Hepatocyte (in vitro differentiated cells): ENCODE data around the gene GGA2. TPM values are rescaled to one million over a fixed set of nuclear protein-coding genes. Genes with fewer than 3 reads are reported as not detected.

Experiments used
- DNase-seq: peaks from one replicate; pipeline ENCODE4 v3.0.0-alpha.2; 2016; ENCODE audit warnings: low spot score
- H2AFZ ChIP-seq: fragments of 200-600 bp; sonication (generic); 2 replicates; pipeline ENCODE4 v1.6.0; 2016; ENCODE audit warnings: antibody characterized with exemption, mild to moderate bottlenecking
- H3K27ac ChIP-seq: fragments of 200-600 bp; sonication (generic); 2 replicates; pipeline ENCODE4 v1.5.1; 2016; ENCODE audit warnings: mild to moderate bottlenecking
- H3K27me3 ChIP-seq: fragments of 200-600 bp; sonication (generic); 2 replicates; pipeline ENCODE4 v1.6.1; 2016
- H3K36me3 ChIP-seq: fragments of 200-600 bp; sonication (generic); replicated peaks from 2 replicates; pipeline ENCODE4 v1.5.1; 2016; ENCODE audit warnings: low read depth; ENCODE audit not compliant: insufficient read depth
- H3K4me1 ChIP-seq: fragments of 200-600 bp; sonication (generic); 2 replicates; pipeline ENCODE4 v1.5.1; 2016; ENCODE audit warnings: mild to moderate bottlenecking, moderate library complexity; ENCODE audit not compliant: insufficient read depth
- H3K4me2 ChIP-seq: fragments of 200-600 bp; sonication (generic); 2 replicates; pipeline ENCODE4 v1.6.0; 2016
- H3K4me3 ChIP-seq: fragments of 200-600 bp; sonication (generic); 2 replicates; pipeline ENCODE4 v1.5.1; 2016; ENCODE audit warnings: mild to moderate bottlenecking
- H3K79me2 ChIP-seq: fragments of 200-600 bp; sonication (generic); 2 replicates; pipeline ENCODE4 v1.6.0; 2017; ENCODE audit warnings: mild to moderate bottlenecking
- H3K9me2 ChIP-seq: fragments of 200-600 bp; sonication (generic); replicated peaks from 2 replicates; pipeline ENCODE4 v1.6.0; 2017; ENCODE audit warnings: mild to moderate bottlenecking; ENCODE audit not compliant: insufficient read depth
- H3K9me3 ChIP-seq: fragments of 200-600 bp; sonication (generic); 2 replicates; pipeline ENCODE4 v1.5.1; 2016; ENCODE audit warnings: low read depth, mild to moderate bottlenecking
- H4K20me1 ChIP-seq: fragments of 200-600 bp; sonication (generic); 2 replicates; pipeline ENCODE4 v1.6.0; 2016; ENCODE audit warnings: mild to moderate bottlenecking; ENCODE audit not compliant: insufficient read depth, poor library complexity, severe bottlenecking
- EZH2 ChIP-seq: fragments of 200-600 bp; sonication (generic); IDR thresholded peaks from 2 replicates; pipeline ENCODE4 v1.6.1; 2016; ENCODE audit warnings: antibody characterized with exemption, mild to moderate bottlenecking, borderline replicate concordance
- EZH2phosphoT487 ChIP-seq: fragments of 200-600 bp; sonication (generic); IDR thresholded peaks from one replicate; pipeline ENCODE4 v1.6.1; 2018; ENCODE audit warnings: antibody characterized with exemption, mild to moderate bottlenecking, low read depth, moderate library complexity; ENCODE audit not compliant: unreplicated experiment, severe bottlenecking
- WGBS: methylation state at CpG from one replicate; pipeline ENCODE4 v1.1.6; 2016; ENCODE audit warnings: low lambda C conversion rate; ENCODE audit errors: missing lambda C conversion rate; 5-methylcytosine and 5-hydroxymethylcytosine counted together
- polyA plus RNA-seq: library from polyadenylated mRNA; unstranded; fragments of >200 nt; fragmentation: Nextera tagmentation; extraction: Ambion mirVana; gene quantifications from 2 replicates; pipeline ENCODE4 v1.2.1, GENCODE V29; 2016
- total RNA-seq: library from RNA; depleted of rRNA; stranded (reverse); fragments of >200 nt; gene quantifications from 2 replicates; pipeline ENCODE4 v1.2.3, GENCODE V29; 2014
- TF ChIP-seq, protein P1 (sequence below): fragments of 200-600 bp; sonication (generic); IDR thresholded peaks from 2 replicates; pipeline ENCODE4 v1.5.1; 2016; ENCODE audit warnings: antibody characterized with exemption, mild to moderate bottlenecking; ENCODE audit not compliant: poor library complexity

The GGA2 gene
- total and polyA plus RNA-seq, 2 experiments from 2014 or later, result 42.4 to 73.1 TPM

DNA sequence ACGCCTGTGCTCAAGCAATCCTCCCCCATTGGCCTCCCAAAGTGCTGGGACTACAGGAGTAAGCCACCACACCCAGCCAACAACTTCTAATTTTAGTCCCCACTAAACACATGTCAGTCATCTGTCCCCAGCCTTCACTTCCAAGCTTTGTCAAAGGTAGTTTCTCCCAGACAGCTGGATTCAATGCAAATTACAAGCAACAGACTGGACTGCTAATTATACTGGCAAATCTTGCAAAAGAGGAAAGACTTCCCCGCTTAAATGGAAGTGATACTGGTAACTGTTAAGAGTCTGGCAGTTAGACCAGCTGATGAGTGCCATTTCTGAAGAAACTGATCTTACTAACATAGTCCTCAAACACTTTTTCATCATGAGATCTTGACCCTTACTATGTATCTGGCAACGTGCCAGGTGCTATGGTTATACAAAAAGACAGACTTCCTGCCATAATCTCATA, 8.2 kb upstream of the GGA2 start:
- Histone ChIP-seq H3K9me2 (no peaks in the 10 kb centered on the region), H3K9me3 (no peaks in the 10 kb centered on the region), H3K36me3 (no peaks in the 10 kb centered on the region), H3K27me3 (no peaks in the 10 kb centered on the region), H3K4me2 (no peak overlapping the region), H3K4me1 (no peaks in the 10 kb centered on the region), H3K79me2 (no peaks in the 10 kb centered on the region), H3K27ac (no peak overlapping the region), H4K20me1 (no peaks in the 10 kb centered on the region), H3K4me3 (no peak overlapping the region), H2AFZ (no peak overlapping the region)
- DNase-seq, result no peak
- 92% methylated on average over 3 of the region's 3 CpGs for WGBS
- TF ChIP-seq EZH2 (no peak), EZH2phosphoT487 (no peak)
- TF ChIP-seq, protein P1, sequence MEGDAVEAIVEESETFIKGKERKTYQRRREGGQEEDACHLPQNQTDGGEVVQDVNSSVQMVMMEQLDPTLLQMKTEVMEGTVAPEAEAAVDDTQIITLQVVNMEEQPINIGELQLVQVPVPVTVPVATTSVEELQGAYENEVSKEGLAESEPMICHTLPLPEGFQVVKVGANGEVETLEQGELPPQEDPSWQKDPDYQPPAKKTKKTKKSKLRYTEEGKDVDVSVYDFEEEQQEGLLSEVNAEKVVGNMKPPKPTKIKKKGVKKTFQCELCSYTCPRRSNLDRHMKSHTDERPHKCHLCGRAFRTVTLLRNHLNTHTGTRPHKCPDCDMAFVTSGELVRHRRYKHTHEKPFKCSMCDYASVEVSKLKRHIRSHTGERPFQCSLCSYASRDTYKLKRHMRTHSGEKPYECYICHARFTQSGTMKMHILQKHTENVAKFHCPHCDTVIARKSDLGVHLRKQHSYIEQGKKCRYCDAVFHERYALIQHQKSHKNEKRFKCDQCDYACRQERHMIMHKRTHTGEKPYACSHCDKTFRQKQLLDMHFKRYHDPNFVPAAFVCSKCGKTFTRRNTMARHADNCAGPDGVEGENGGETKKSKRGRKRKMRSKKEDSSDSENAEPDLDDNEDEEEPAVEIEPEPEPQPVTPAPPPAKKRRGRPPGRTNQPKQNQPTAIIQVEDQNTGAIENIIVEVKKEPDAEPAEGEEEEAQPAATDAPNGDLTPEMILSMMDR, result no peak

DNA sequence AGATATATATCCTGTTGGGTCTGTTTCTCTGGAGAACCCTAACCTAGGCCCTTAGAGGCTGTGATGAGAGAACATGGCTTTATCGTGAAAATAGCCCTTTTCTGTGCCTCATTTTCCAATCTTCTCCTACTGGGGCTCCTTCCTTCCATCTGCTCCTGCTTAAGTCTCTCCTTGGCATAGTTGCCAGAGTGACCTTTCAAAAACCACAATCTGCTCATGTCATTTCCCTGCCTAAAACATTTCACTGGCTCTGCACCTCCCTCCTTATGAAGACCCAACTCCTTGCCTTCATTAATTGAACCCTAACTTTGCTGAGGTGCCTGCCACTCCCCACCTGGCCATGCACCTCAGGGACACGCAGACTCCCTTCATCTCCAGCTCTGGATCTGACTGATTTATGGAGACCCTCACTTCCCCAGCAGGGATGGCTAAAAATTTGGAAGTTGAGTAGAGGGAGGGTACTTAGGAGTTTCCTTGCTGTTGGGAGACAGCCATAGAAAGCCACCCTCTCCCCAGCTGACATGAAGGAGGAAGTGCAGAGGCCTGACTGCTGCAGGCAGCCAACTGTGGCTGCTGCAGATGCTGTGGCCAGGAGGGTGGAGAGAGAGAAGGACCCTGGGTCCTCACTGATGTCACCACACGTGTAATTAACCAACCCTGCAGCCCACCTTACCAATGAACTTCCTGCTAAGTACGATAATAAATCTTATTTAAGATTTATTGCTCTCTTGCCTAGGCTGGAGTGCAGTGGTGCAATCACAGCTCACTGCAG, 6.3 kb upstream of the GGA2 start:
- Histone ChIP-seq H3K79me2 (no peaks in the 10 kb centered on the region), H2AFZ (no peak overlapping the region), H3K36me3 (no peaks in the 10 kb centered on the region), H3K27me3 (no peaks in the 10 kb centered on the region), H4K20me1 (no peaks in the 10 kb centered on the region), H3K9me3 (no peaks in the 10 kb centered on the region), H3K4me3 (no peak overlapping the region), H3K4me1 (no peaks in the 10 kb centered on the region), H3K27ac (no peak overlapping the region), H3K9me2 (no peaks in the 10 kb centered on the region), H3K4me2 (no peak overlapping the region)
- TF ChIP-seq EZH2phosphoT487, result no peak
- 91% methylated on average over 4 of the region's 4 CpGs for WGBS
- no peak for DNase-seq

DNA sequence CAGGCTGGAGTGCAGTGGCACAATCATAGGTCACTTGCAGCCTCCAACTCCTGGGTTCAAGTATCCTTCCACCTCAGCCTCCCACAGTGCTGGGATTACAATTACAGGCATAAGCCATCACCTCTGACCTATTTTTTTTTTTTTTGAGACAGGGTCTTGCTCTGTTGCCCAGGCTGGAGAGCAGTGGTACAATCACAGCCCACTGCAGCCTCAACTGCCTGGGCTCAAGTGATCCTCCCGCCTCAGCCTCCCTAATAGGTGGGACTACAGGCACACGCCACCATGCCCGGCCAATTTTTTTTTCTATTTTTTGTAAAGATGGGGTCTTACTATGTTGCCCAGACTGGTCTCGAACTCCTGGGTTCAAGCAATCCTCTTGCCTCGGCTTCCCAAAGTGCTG, 5.6 kb upstream of the GGA2 start:
- H3K27me3 ChIP-seq, result no peaks in the 10 kb centered on the region
- no peak overlapping the region for H2AFZ ChIP-seq
- H3K9me2 ChIP-seq, result no peaks in the 10 kb centered on the region
- no peaks in the 10 kb centered on the region for H3K9me3 ChIP-seq
- TF ChIP-seq EZH2 (no peak), EZH2phosphoT487 (no peak)
- TF ChIP-seq, protein P1, result no peak
- no peaks in the 10 kb centered on the region for H3K79me2 ChIP-seq
- no peak overlapping the region for H3K27ac ChIP-seq
- H3K36me3 ChIP-seq, result no peaks in the 10 kb centered on the region
- no peaks in the 10 kb centered on the region for H3K4me1 ChIP-seq
- no peaks in the 10 kb centered on the region for H4K20me1 ChIP-seq
- no peak for DNase-seq
- no peak overlapping the region for H3K4me3 ChIP-seq
- WGBS, result 100% methylated on average over 5 of the region's 5 CpGs
- no peak overlapping the region for H3K4me2 ChIP-seq

DNA sequence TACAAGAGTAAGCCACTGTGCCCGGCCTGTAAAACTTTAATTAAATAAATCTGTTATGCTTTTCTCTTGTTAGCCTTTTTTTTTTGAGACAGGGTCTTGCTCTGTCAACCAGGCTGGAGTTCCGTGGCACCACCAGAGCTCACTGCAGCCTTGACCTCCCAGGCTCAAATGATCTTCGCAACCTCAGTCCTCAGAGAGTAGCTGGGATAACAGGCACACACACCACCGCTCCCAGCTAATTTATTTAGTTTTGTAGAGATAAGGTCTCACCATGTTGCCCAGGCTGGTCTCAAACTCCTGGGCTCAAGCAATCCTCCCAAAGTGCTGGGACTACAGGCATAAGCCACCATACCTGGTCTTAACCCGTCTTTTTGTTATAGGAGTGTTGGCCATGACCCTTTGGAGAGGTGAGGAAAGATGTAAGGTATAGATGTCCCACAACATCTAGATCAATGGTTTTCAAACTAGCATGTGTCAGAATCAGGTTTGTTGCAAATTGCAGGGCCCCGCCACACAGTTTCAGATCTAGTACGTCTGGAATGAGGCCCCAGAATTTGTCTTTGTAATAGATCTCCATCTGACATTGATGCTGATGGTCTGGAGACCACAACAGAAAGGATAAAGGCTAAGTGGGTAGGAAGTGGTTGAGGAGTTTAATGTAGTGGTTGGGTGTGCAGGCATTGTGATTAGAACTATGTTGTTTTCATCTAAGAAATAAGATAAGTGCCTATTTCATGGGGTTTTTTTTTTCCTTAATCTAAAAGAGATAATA, 4.3 kb upstream of the GGA2 start:
- Histone ChIP-seq H3K27ac (no peak overlapping the region), H3K4me3 (no peak overlapping the region), H3K4me2 (no peak overlapping the region), H3K9me3 (no peaks in the 10 kb centered on the region), H4K20me1 (peaks cover under 1% of the 10 kb centered on the region), H3K9me2 (no peaks in the 10 kb centered on the region), H3K36me3 (no peaks in the 10 kb centered on the region), H2AFZ (no peak overlapping the region), H3K27me3 (no peaks in the 10 kb centered on the region), H3K4me1 (no peaks in the 10 kb centered on the region), H3K79me2 (peaks cover 5% of the 10 kb centered on the region)
- no peak for DNase-seq
- TF ChIP-seq EZH2phosphoT487, result no peak
- no peak for TF ChIP-seq EZH2
- TF ChIP-seq, protein P1, result no peak
- WGBS, result 82% methylated on average over 7 of the region's 7 CpGs
